Measurements from ENCODE around the gene CFL2. TPM values are rescaled to one million over a fixed set of nuclear protein-coding genes. Genes with fewer than 3 reads are reported as not detected.

CFL2 gene
- total and polyA plus RNA-seq, 7 experiments from 2014 or later, result 3.6 to 34.2 (median 10.4) TPM

- Histone ChIP-seq H3K27ac (ENCODE audit: low read depth, low read length) (peak overlapping the region; percentile 93), H3K36me3 (ENCODE audit: control insufficient read depth in 2 of 3, insufficient read depth in 3 of 3, low read length in 3 of 3) (peaks cover 0 to 3% (median 0%) of the 10 kb centered on the region in 3 experiments), H3K4me1 (ENCODE audit: control insufficient read depth in 2 of 2, insufficient read depth in 2 of 2, low read length in 2 of 2) (peaks cover 4 to 6% of the 10 kb centered on the region in 2 donors), H3K27me3 (ENCODE audit: control insufficient read depth in 2 of 2, insufficient read depth in 2 of 2, low read length in 2 of 2) (no peaks in the 10 kb centered on the region), H3K4me3 (ENCODE audit: low read length) (peak overlapping the region; percentile 62), H3K9me3 (ENCODE audit: control insufficient read depth in 2 of 3, low read length in 3 of 3) (no peaks in the 10 kb centered on the region)
- POLR2A ChIA-PET, result interaction anchor here (1.1 to 1.6 kb wide), 2 partner anchors 9 to 408 kb away, joined by 3 to 5 read pairs; partner anchors contain the start of genes PPP2R3C and PRORP
- peaks cover 8 to 39% (median 27%) of the 10 kb centered on the region in 7 donors for H3K4me1 Mint-ChIP-seq
- peaks cover 0 to 14% (median 0%) of the 10 kb centered on the region in 5 donors for H3K27me3 Mint-ChIP-seq
- peaks cover 0 to 5% (median 0%) of the 10 kb centered on the region in 5 donors for H3K36me3 Mint-ChIP-seq
- H3K27ac Mint-ChIP-seq, result peak overlapping the region; percentile 85 to 95 (median 92)
- peak overlapping the region; percentile 89 to 97 (median 92) for H3K4me3 Mint-ChIP-seq
- ATAC-seq, result no peak
- CTCF ChIA-PET, result no interaction called here
- H3K9me3 Mint-ChIP-seq, result no peaks in the 10 kb centered on the region
- intact Hi-C loops (cut with micrococcal nuclease), result loop anchor here (1.0 to 10.0 kb wide), 11 partner anchors 21 to 1094 kb away; partner anchors contain the start of genes SRP54 (in 2 of the 2), EAPP (in 1 of the 2), FAM177A1 (in 1 of the 2) and NFKBIA (in 1 of the 2)
- DNase-seq, result peak in 8 of 9 donors; percentile 5 to 39 (median 22)
Measured at GRCh38 chr14:34713681-34714319, 593 bp downstream of the CFL2 start.

- ChIA-PET POLR2A (interaction anchor here (1.6 kb wide), 1 partner anchor 9 kb away, joined by 5 read pairs; no protein-coding TSS in a partner anchor), CTCF (no interaction called here)
- H3K36me3 ChIP-seq (ENCODE audit: control insufficient read depth in 2 of 3, insufficient read depth in 3 of 3, low read length in 3 of 3), result peaks cover 0 to 3% (median 0%) of the 10 kb centered on the region in 3 experiments
- peak overlapping the region; percentile 89 to 97 (median 92) for H3K4me3 Mint-ChIP-seq
- ATAC-seq, result no peak
- peaks cover 4 to 6% of the 10 kb centered on the region in 2 donors for H3K4me1 ChIP-seq (ENCODE audit: control insufficient read depth in 2 of 2, insufficient read depth in 2 of 2, low read length in 2 of 2)
- peak overlapping the region; percentile 62 for H3K4me3 ChIP-seq (ENCODE audit: low read length)
- H3K9me3 ChIP-seq (ENCODE audit: control insufficient read depth in 2 of 3, low read length in 3 of 3), result no peaks in the 10 kb centered on the region
- peaks cover 0 to 10% (median 0%) of the 10 kb centered on the region in 5 donors for H3K27me3 Mint-ChIP-seq
- peak overlapping the region; percentile 93 for H3K27ac ChIP-seq (ENCODE audit: low read depth, low read length)
- peaks cover 8 to 39% (median 26%) of the 10 kb centered on the region in 7 donors for H3K4me1 Mint-ChIP-seq
- peaks cover 0 to 5% (median 0%) of the 10 kb centered on the region in 5 donors for H3K36me3 Mint-ChIP-seq
- no peaks in the 10 kb centered on the region for H3K27me3 ChIP-seq (ENCODE audit: control insufficient read depth in 2 of 2, insufficient read depth in 2 of 2, low read length in 2 of 2)
- peak overlapping the region; percentile 85 to 95 (median 92) for H3K27ac Mint-ChIP-seq
- intact Hi-C loops (cut with micrococcal nuclease), result loop anchor here in 1 of 2 donors (5.0 to 10.0 kb wide), 5 partner anchors 178 to 1094 kb away; partner anchors contain the start of genes EAPP, NFKBIA, PSMA6 and RALGAPA1
- H3K9me3 Mint-ChIP-seq, result no peaks in the 10 kb centered on the region
- DNase-seq, result no peak
Measured at GRCh38 chr14:34713122-34713680, 1.2 kb downstream of the CFL2 start.

- no peak overlapping the region for H3K4me3 ChIP-seq (ENCODE audit: low read length)
- peaks cover 4 to 6% of the 10 kb centered on the region in 2 donors for H3K4me1 ChIP-seq (ENCODE audit: control insufficient read depth in 2 of 2, insufficient read depth in 2 of 2, low read length in 2 of 2)
- H3K27me3 ChIP-seq (ENCODE audit: control insufficient read depth in 2 of 2, insufficient read depth in 2 of 2, low read length in 2 of 2), result no peaks in the 10 kb centered on the region
- no peak overlapping the region for H3K27ac ChIP-seq (ENCODE audit: low read depth, low read length)
- POLR2A ChIA-PET, result interaction anchor here (0.6 to 1.3 kb wide), 3 partner anchors 11 to 617 kb away, joined by 3 to 5 read pairs (median 4); no protein-coding TSS in a partner anchor
- Mint-ChIP-seq H3K27me3 (peaks cover 0 to under 1% (median 0%) of the 10 kb centered on the region in 5 donors), H3K4me3 (peak overlapping the region in 2 of 10 donors; percentile 24 to 29), H3K27ac (peak overlapping the region in 2 of 9 donors; percentile 14 to 62), H3K36me3 (peaks cover 0 to 5% (median 0%) of the 10 kb centered on the region in 5 donors), H3K9me3 (no peaks in the 10 kb centered on the region), H3K4me1 (peaks cover 8 to 39% (median 25%) of the 10 kb centered on the region in 7 donors)
- intact Hi-C loops (cut with micrococcal nuclease), result loop anchor here in 1 of 2 donors (5.0 to 10.0 kb wide), 5 partner anchors 177 to 1095 kb away; partner anchors contain the start of genes EAPP, NFKBIA, PSMA6 and RALGAPA1
- CTCF ChIA-PET, result interaction anchor here (0.6 to 1.0 kb wide), 3 partner anchors 11 to 32 kb away, joined by 3 read pairs; no protein-coding TSS in a partner anchor
- DNase-seq (no peak), ATAC-seq (no peak)
- peaks cover 0 to 3% (median 0%) of the 10 kb centered on the region in 3 experiments for H3K36me3 ChIP-seq (ENCODE audit: control insufficient read depth in 2 of 3, insufficient read depth in 3 of 3, low read length in 3 of 3)
- H3K9me3 ChIP-seq (ENCODE audit: control insufficient read depth in 2 of 3, low read length in 3 of 3), result no peaks in the 10 kb centered on the region
Measured at GRCh38 chr14:34711796-34712712, 2.3 kb downstream of the CFL2 start.

- H3K27ac ChIP-seq (ENCODE audit: low read depth, low read length), result no peak overlapping the region
- H3K27me3 ChIP-seq (ENCODE audit: control insufficient read depth in 2 of 2, insufficient read depth in 2 of 2, low read length in 2 of 2), result no peaks in the 10 kb centered on the region
- Mint-ChIP-seq H3K27ac (peak overlapping the region in 3 of 9 donors; percentile 17 to 56 (median 38)), H3K9me3 (no peaks in the 10 kb centered on the region), H3K27me3 (no peaks in the 10 kb centered on the region), H3K4me3 (no peak overlapping the region), H3K36me3 (peaks cover 0 to 5% (median 0%) of the 10 kb centered on the region in 5 donors), H3K4me1 (peaks cover 8 to 38% (median 25%) of the 10 kb centered on the region in 7 donors)
- intact Hi-C loops (cut with micrococcal nuclease), result loop anchor here in 1 of 2 donors (5.0 to 10.0 kb wide), 5 partner anchors 176 to 1096 kb away; partner anchors contain the start of genes EAPP, NFKBIA, PSMA6 and RALGAPA1
- H3K9me3 ChIP-seq (ENCODE audit: control insufficient read depth in 2 of 3, low read length in 3 of 3), result no peaks in the 10 kb centered on the region
- DNase-seq (no peak), ATAC-seq (no peak)
- ChIA-PET CTCF (interaction anchor here (1.2 kb wide), 1 partner anchor 12 kb away, joined by 3 read pairs; no protein-coding TSS in a partner anchor), POLR2A (no interaction called here)
- H3K4me3 ChIP-seq (ENCODE audit: low read length), result no peak overlapping the region
- H3K36me3 ChIP-seq (ENCODE audit: control insufficient read depth in 2 of 3, insufficient read depth in 3 of 3, low read length in 3 of 3), result peaks cover 0 to 3% (median 0%) of the 10 kb centered on the region in 3 experiments
- H3K4me1 ChIP-seq (ENCODE audit: control insufficient read depth in 2 of 2, insufficient read depth in 2 of 2, low read length in 2 of 2), result peaks cover 4 to 6% of the 10 kb centered on the region in 2 donors
Measured at GRCh38 chr14:34711169-34711568, 3.2 kb downstream of the CFL2 start.

- Histone ChIP-seq H3K4me3 (ENCODE audit: low read length) (no peak overlapping the region), H3K36me3 (ENCODE audit: control insufficient read depth in 2 of 3, insufficient read depth in 3 of 3, low read length in 3 of 3) (peaks cover 0 to 3% (median 0%) of the 10 kb centered on the region in 3 experiments), H3K4me1 (ENCODE audit: control insufficient read depth in 2 of 2, insufficient read depth in 2 of 2, low read length in 2 of 2) (peaks cover 4 to 6% of the 10 kb centered on the region in 2 donors), H3K27me3 (ENCODE audit: control insufficient read depth in 2 of 2, insufficient read depth in 2 of 2, low read length in 2 of 2) (no peaks in the 10 kb centered on the region), H3K27ac (ENCODE audit: low read depth, low read length) (no peak overlapping the region), H3K9me3 (ENCODE audit: control insufficient read depth in 2 of 3, low read length in 3 of 3) (no peaks in the 10 kb centered on the region)
- CTCF ChIA-PET, result interaction anchor here (1.2 kb wide), 1 partner anchor 12 kb away, joined by 3 read pairs; no protein-coding TSS in a partner anchor
- Mint-ChIP-seq H3K4me1 (peaks cover 8 to 34% (median 20%) of the 10 kb centered on the region in 7 donors), H3K27ac (no peak overlapping the region), H3K4me3 (no peak overlapping the region), H3K36me3 (peaks cover 0 to 5% (median 0%) of the 10 kb centered on the region in 5 donors), H3K9me3 (no peaks in the 10 kb centered on the region), H3K27me3 (no peaks in the 10 kb centered on the region)
- POLR2A ChIA-PET, result no interaction called here
- intact Hi-C loops (cut with micrococcal nuclease), result loop anchor here in 1 of 2 donors (5.0 to 10.0 kb wide), 5 partner anchors 176 to 1097 kb away; partner anchors contain the start of genes EAPP, NFKBIA, PSMA6 and RALGAPA1
- DNase-seq (no peak), ATAC-seq (no peak)
Measured at GRCh38 chr14:34710744-34711143, 3.6 kb downstream of the CFL2 start.

Data from naive thymus-derived CD4-positive, alpha-beta T cell (primary cell).